ENCODE results near the gene RNF225.
"Not testable (repeated sequence)": the region's sequence is repeated elsewhere in the genome, so short reads cannot be mapped to it uniquely, and the experiment has no call there.

The RNF225 gene

GRCh38 chr19:58409010-58409790, 13.7 kb downstream of the RNF225 start:
- DNase-seq, result peak; percentile 41

GRCh38 chr19:58416604-58417003, 21.1 kb downstream of the RNF225 start:
- no peak for DNase-seq

- no peak for DNase-seq
Measured at GRCh38 chr19:58417071-58417470, 21.6 kb downstream of the RNF225 start.

GRCh38 chr19:58428617-58429016, 33.2 kb downstream of the RNF225 start:
- no peak for DNase-seq

- DNase-seq, result no peak
Measured at GRCh38 chr19:58429745-58430144, 34.3 kb downstream of the RNF225 start.

- no peak for DNase-seq
Measured at GRCh38 chr19:58434217-58434616, 38.8 kb downstream of the RNF225 start.

- DNase-seq, result peak; percentile 99
Measured at GRCh38 chr19:58439576-58440554, 44.4 kb downstream of the RNF225 start, which contains the start of gene ZNF132. ZNF132 (minus strand) TSS chr19:58440153; CDS start chr19:58439821, 332 bp downstream.

- DNase-seq, result no peak
Measured at GRCh38 chr19:58440556-58440955, 45.1 kb downstream of the RNF225 start.

GRCh38 chr19:58442986-58443385, 47.5 kb downstream of the RNF225 start:
- not testable (repeated sequence) for DNase-seq

All from right hindlimb (tissue), 1 donor.